Stimulated activated CD4-positive, alpha-beta T cell treated with anti-CD3 and anti-CD28 coated beads, Interleukin-2, amount 100 ng/mL, for 48 hours (primary cell): Measurements from ENCODE around the gene DCTD.

Experiments used
- DNase-seq, 2 donors: peaks; one replicate each; pipeline ENCODE4 v3.0.0-alpha.2; 2020

The DCTD gene

GRCh38 chr4:182890202-182890601, 27.0 kb downstream of the DCTD start:
- DNase-seq = no peak

- no peak for DNase-seq
These were observed 28.3 kb downstream of the DCTD start for GRCh38 chr4:182888891-182889290.

GRCh38 chr4:182886768-182887167, 30.4 kb downstream of the DCTD start:
- DNase-seq = no peak

GRCh38 chr4:182886205-182886604, 31.0 kb downstream of the DCTD start:
- DNase-seq = no peak

- no peak for DNase-seq
These were observed 31.5 kb downstream of the DCTD start for GRCh38 chr4:182885738-182886077.

GRCh38 chr4:182885022-182885737, 32.0 kb downstream of the DCTD start:
- no peak for DNase-seq

GRCh38 chr4:182884040-182884439, 33.1 kb downstream of the DCTD start:
- DNase-seq = no peak

GRCh38 chr4:182883351-182883750, 33.8 kb downstream of the DCTD start:
- no peak for DNase-seq

- DNase-seq = no peak
These were observed 35.3 kb downstream of the DCTD start for GRCh38 chr4:182881914-182882313.

GRCh38 chr4:182880387-182881356, 36.5 kb downstream of the DCTD start:
- no peak for DNase-seq

GRCh38 chr4:182879913-182880312, 37.3 kb downstream of the DCTD start:
- no peak for DNase-seq

GRCh38 chr4:182878633-182879495, 38.3 kb downstream of the DCTD start:
- DNase-seq = no peak

- no peak for DNase-seq
These were observed 39.8 kb downstream of the DCTD start for GRCh38 chr4:182877326-182877883.

- DNase-seq = no peak
These were observed 40.8 kb downstream of the DCTD start for GRCh38 chr4:182876427-182876826.

GRCh38 chr4:182875453-182876405, 41.5 kb downstream of the DCTD start:
- DNase-seq = no peak

GRCh38 chr4:182874797-182875345, 42.3 kb downstream of the DCTD start:
- DNase-seq = no peak

GRCh38 chr4:182874304-182874751, 42.9 kb downstream of the DCTD start:
- no peak for DNase-seq

- no peak for DNase-seq
These were observed 43.5 kb downstream of the DCTD start for GRCh38 chr4:182873726-182874125.

GRCh38 chr4:182873289-182873688, 43.9 kb downstream of the DCTD start:
- no peak for DNase-seq

- no peak for DNase-seq
These were observed 44.3 kb downstream of the DCTD start for GRCh38 chr4:182872886-182873285.

- DNase-seq = no peak
These were observed 45.6 kb downstream of the DCTD start for GRCh38 chr4:182871616-182872015.
